PFSK-1 (cell line): ENCODE data around the gene LHX3.

Source experiments
- FOXP2 ChIP-seq: optimal IDR thresholded peaks from 2 replicates; pipeline ENCODE3; 2011; ENCODE audit warnings: borderline replicate concordance, control low read depth, inconsistent platforms; ENCODE audit not compliant: insufficient read depth; ENCODE audit errors: extremely low read length, extremely low read depth
- POLR2AphosphoS5 ChIP-seq: IDR thresholded peaks from 2 replicates; pipeline ENCODE4 v1.6.1; 2012; ENCODE audit warnings: low read depth, mild to moderate bottlenecking, control low read depth, low read length, moderate library complexity
- REST ChIP-seq, 2 experiments: IDR thresholded peaks; 2 replicates each; pipeline versions ENCODE4 v1.6.1 to v1.8.0; 2011 to 2012; ENCODE audit warnings: low read depth in 2 of 2, low read length in 2 of 2, control low read depth in 1 of 2, inconsistent platforms in 1 of 2, mild to moderate bottlenecking in 1 of 2, moderate library complexity in 1 of 2; ENCODE audit not compliant: insufficient read depth in 1 of 2
- SIN3A ChIP-seq: IDR thresholded peaks from 2 replicates; pipeline ENCODE4 v1.6.1; 2012; ENCODE audit warnings: mild to moderate bottlenecking, low read length, moderate library complexity, borderline replicate concordance; ENCODE audit not compliant: insufficient read depth
- TAF1 ChIP-seq: IDR thresholded peaks from 2 replicates; pipeline ENCODE4 v1.6.1; 2012; ENCODE audit warnings: low read length, control low read depth, borderline replicate concordance; ENCODE audit not compliant: insufficient read depth

Gene LHX3

GRCh38 chr9:136154943-136155342, 50.0 kb downstream of the LHX3 start:
- TF ChIP-seq REST (IDR thresholded peaks at IDR 0.05; ENCODE audit: insufficient read depth in 1 of 2, low read depth in 2 of 2, low read length in 2 of 2): no peak
- no peak for TF ChIP-seq SIN3A
- TF ChIP-seq FOXP2: no peak
- TF ChIP-seq POLR2AphosphoS5: no peak
- TF ChIP-seq TAF1: no peak

- TF ChIP-seq FOXP2: no peak
- TF ChIP-seq SIN3A: no peak
- no peak for TF ChIP-seq POLR2AphosphoS5
- TF ChIP-seq TAF1: no peak
- TF ChIP-seq REST (IDR thresholded peaks at IDR 0.05; ENCODE audit: insufficient read depth in 1 of 2, low read depth in 2 of 2, low read length in 2 of 2): no peak
Observed at GRCh38 chr9:136153381-136154065, 51.4 kb downstream of the LHX3 start.

DNA sequence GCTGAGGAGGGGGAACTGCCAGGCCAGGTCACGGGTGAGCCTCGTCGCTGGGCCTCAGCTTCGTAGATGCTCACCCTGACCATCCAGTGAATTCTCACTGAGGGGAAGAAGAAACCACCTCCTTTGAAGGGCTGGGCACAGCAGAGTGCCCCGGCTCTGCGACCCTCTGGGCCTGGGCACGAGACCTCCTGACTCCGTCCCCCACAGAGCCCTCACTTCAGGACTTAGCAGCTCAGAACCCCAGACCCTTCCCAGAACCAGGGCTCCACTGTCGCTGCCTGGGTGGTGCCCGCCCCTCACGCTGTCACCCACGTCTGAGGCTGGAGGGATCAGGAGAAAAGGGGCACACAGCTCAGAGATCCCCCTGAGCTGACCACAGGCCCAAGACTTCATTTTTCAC, 52.0 kb downstream of the LHX3 start:
- TF ChIP-seq REST (IDR thresholded peaks at IDR 0.05; ENCODE audit: insufficient read depth in 1 of 2, low read depth in 2 of 2, low read length in 2 of 2) (no peak), POLR2AphosphoS5 (no peak), FOXP2 (no peak), SIN3A (no peak), TAF1 (no peak)

DNA sequence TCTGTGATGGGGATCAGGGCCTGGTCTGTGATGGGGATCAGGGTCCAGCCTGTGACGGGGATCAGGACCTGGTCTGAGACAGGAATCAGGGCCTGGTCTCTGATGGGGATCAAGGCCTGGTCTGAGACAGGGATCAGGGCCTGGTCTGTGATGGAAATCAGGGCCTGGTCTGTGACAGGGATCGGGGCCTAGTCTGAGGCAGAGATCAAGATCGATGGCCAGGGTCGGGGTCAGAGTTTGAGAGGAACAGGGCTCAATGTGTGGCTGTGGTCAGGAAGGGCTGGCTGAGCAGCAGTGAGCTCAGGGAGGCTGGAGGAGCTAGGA, 52.4 kb downstream of the LHX3 start:
- TF ChIP-seq SIN3A: no peak
- TF ChIP-seq POLR2AphosphoS5: no peak

DNA sequence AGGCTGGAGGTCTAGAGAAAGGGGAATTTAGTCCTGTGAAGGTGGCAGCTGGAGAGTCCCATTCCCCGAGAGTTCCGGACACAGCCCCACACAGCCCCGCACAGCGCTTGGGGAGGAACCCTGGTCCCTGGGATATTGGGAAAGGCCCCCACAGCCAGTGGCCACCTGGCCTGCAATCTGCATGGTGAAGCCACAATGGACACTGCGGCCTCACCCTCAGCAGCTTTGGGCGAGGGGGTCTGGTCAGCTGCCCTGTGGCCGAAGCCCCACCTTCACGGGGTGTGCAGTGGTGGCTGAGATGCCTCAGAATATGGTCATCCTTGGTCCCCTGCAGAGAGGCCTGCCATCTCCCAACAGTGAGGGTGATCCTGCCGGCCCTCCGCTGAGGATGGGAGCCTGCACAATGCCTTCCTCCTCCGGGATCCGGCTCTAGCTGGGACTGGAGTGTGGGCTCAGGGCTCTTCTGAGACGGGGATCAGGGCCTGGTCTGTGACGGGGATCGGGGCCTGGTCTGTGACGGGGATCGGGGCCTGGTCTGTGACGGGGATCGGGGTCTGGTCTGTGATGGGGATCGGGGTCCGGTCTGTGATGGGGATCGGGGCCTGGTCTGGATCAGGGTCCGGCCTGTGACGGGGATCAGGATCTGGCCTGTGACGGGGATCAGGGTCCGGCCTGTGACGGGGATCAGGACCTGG, 52.9 kb downstream of the LHX3 start:
- TF ChIP-seq REST (IDR thresholded peaks at IDR 0.05; ENCODE audit: insufficient read depth in 1 of 2, low read depth in 2 of 2, low read length in 2 of 2) (no peak), SIN3A (no peak), TAF1 (no peak), FOXP2 (no peak), POLR2AphosphoS5 (no peak)
